ENCODE data around the gene IGHMBP2.

Gene IGHMBP2

DNA sequence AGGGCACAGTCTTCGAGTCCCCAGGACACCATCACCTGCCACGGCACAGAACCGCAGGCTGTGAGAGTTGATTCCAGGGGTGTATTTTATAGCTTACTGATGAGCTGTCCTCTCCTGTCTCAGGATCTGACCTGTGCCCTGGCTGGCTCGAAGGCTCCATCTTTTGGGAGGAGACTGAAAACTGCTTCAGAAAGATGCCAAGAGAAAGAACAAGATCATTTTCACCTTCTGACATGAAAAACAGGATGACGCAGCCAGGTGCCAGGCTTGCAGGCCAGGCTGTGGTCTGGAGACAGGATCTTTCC, 74.9 kb downstream of the IGHMBP2 start:
- TF ChIP-seq ZNF629 (tag by site-specific recombination; IDR thresholded peaks at IDR 0.05) (no peak), ZNF530 (tag by site-specific recombination; IDR thresholded peaks at IDR 0.05; ENCODE audit: low read depth) (no peak), ZNF610 (tag by site-specific recombination; IDR thresholded peaks at IDR 0.05; ENCODE audit: borderline replicate concordance) (no peak), ZNF133 (tag by site-specific recombination; IDR thresholded peaks at IDR 0.05) (no peak), ZNF19 (tag by site-specific recombination; IDR thresholded peaks at IDR 0.05; ENCODE audit: low read depth) (no peak)
- TF ChIP-seq, protein P1, sequence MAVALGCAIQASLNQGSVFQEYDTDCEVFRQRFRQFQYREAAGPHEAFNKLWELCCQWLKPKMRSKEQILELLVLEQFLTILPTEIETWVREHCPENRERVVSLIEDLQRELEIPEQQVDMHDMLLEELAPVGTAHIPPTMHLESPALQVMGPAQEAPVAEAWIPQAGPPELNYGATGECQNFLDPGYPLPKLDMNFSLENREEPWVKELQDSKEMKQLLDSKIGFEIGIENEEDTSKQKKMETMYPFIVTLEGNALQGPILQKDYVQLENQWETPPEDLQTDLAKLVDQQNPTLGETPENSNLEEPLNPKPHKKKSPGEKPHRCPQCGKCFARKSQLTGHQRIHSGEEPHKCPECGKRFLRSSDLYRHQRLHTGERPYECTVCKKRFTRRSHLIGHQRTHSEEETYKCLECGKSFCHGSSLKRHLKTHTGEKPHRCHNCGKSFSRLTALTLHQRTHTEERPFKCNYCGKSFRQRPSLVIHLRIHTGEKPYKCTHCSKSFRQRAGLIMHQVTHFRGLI (tag by site-specific recombination; IDR thresholded peaks at IDR 0.05) = no peak
- no peaks in the 10 kb centered on the region for H3K36me3 ChIP-seq (ENCODE audit: control insufficient read depth in 2 of 2, insufficient read depth in 1 of 2, low read length in 2 of 2)
- no peaks in the 10 kb centered on the region for H3K9me3 ChIP-seq (ENCODE audit: control insufficient read depth, insufficient read depth, low read depth, low read length)
- no peak overlapping the region for H3K27ac ChIP-seq (ENCODE audit: extremely low read depth, low read depth, low read length)
- no peak overlapping the region for H3K4me3 ChIP-seq (ENCODE audit: low read depth, low read length)
- CTCF ChIA-PET = interaction anchor here (1.2 kb wide), 1 partner anchor 23 kb away, joined by 3 read pairs; no protein-coding TSS in a partner anchor
- POLR2A ChIA-PET = no interaction called here
- H3K4me1 ChIP-seq (ENCODE audit: control insufficient read depth, insufficient read depth, low read length) = no peaks in the 10 kb centered on the region

GRCh38 chr11:68978931-68979594, 75.4 kb downstream of the IGHMBP2 start:
- no peaks in the 10 kb centered on the region for H3K4me1 ChIP-seq (ENCODE audit: control insufficient read depth, insufficient read depth, low read length)
- ChIA-PET POLR2A (no interaction called here), CTCF (interaction anchor here (1.2 kb wide), 1 partner anchor 23 kb away, joined by 3 read pairs; no protein-coding TSS in a partner anchor)
- no peaks in the 10 kb centered on the region for H3K36me3 ChIP-seq (ENCODE audit: control insufficient read depth in 2 of 2, insufficient read depth in 1 of 2, low read length in 2 of 2)
- H3K9me3 ChIP-seq (ENCODE audit: control insufficient read depth, insufficient read depth, low read depth, low read length) = no peaks in the 10 kb centered on the region
- no peak overlapping the region for H3K27ac ChIP-seq (ENCODE audit: extremely low read depth, low read depth, low read length)
- TF ChIP-seq OSR2 (tag by site-specific recombination; IDR thresholded peaks at IDR 0.05) = no peak
- TF ChIP-seq INSM2 (tag by site-specific recombination; IDR thresholded peaks at IDR 0.05) = no peak
- no peak for TF ChIP-seq ZBTB17 (tag by site-specific recombination; IDR thresholded peaks at IDR 0.05)
- no peak for TF ChIP-seq ZNF423 (tag by site-specific recombination; IDR thresholded peaks at IDR 0.05)
- no peak for TF ChIP-seq ZNF175 (tag by site-specific recombination; IDR thresholded peaks at IDR 0.05)
- TF ChIP-seq PRDM1 (tag by site-specific recombination; IDR thresholded peaks at IDR 0.05) = no peak
- no peak for TF ChIP-seq HIC1 (tag by site-specific recombination; IDR thresholded peaks at IDR 0.05)
- TF ChIP-seq YY1 (tag by site-specific recombination; IDR thresholded peaks at IDR 0.05) = no peak
- no peak for TF ChIP-seq ZNF335 (tag by site-specific recombination; conservative IDR thresholded peaks at IDR 0.05)
- no peak for TF ChIP-seq ZNF416 (tag by site-specific recombination; IDR thresholded peaks at IDR 0.05)
- no peak for TF ChIP-seq ZNF600 (tag by site-specific recombination; IDR thresholded peaks at IDR 0.05)
- TF ChIP-seq ZBTB8A (tag by site-specific recombination; IDR thresholded peaks at IDR 0.05) = no peak
- TF ChIP-seq REPIN1 (tag by site-specific recombination; IDR thresholded peaks at IDR 0.05; ENCODE audit: low read depth) = no peak
- TF ChIP-seq ZNF777 (tag by site-specific recombination; IDR thresholded peaks at IDR 0.05; ENCODE audit: borderline replicate concordance) = no peak
- H3K4me3 ChIP-seq (ENCODE audit: low read depth, low read length) = no peak overlapping the region
